Testis (tissue), 2 donors: ENCODE results near the gene CDPF1.

Source experiments
- POLR2A ChIP-seq: fragments of 450-650 bp; IDR thresholded peaks from one replicate; pipeline ENCODE4 v1.6.1; 2017; ENCODE audit warnings: antibody characterized with exemption, mild to moderate bottlenecking, moderate library complexity
- TF ChIP-seq, protein P1 (sequence below), 3 experiments: fragments of 450-650 bp in 2 of 3; fragments of 200-600 bp in 1 of 3; sonication (generic) in 1 of 3; IDR thresholded peaks; one replicate each; pipeline ENCODE4 v1.5.1; 2016 to 2019; ENCODE audit warnings: antibody characterized with exemption in 3 of 3, mild to moderate bottlenecking in 2 of 3, moderate library complexity in 1 of 3

GRCh38 chr22:46237453-46238124 is 12.5 kb downstream of the CDPF1 start:
- TF ChIP-seq, protein P1, sequence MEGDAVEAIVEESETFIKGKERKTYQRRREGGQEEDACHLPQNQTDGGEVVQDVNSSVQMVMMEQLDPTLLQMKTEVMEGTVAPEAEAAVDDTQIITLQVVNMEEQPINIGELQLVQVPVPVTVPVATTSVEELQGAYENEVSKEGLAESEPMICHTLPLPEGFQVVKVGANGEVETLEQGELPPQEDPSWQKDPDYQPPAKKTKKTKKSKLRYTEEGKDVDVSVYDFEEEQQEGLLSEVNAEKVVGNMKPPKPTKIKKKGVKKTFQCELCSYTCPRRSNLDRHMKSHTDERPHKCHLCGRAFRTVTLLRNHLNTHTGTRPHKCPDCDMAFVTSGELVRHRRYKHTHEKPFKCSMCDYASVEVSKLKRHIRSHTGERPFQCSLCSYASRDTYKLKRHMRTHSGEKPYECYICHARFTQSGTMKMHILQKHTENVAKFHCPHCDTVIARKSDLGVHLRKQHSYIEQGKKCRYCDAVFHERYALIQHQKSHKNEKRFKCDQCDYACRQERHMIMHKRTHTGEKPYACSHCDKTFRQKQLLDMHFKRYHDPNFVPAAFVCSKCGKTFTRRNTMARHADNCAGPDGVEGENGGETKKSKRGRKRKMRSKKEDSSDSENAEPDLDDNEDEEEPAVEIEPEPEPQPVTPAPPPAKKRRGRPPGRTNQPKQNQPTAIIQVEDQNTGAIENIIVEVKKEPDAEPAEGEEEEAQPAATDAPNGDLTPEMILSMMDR (IDR thresholded peaks at IDR 0.05): no peak
- no peak for TF ChIP-seq POLR2A
